ENCODE measurements around the gene PCDHA12. TPM values are rescaled to one million over a fixed set of nuclear protein-coding genes. Genes with fewer than 3 reads are reported as not detected.
"Not testable (repeated sequence)": the region's sequence is repeated elsewhere in the genome, so short reads cannot be mapped to it uniquely, and the experiment has no call there.

Gene PCDHA12
- total RNA-seq, 4 donors from 2014 or later = 0.04 to 0.39 (median 0.25) TPM; not detected in 1

DNA sequence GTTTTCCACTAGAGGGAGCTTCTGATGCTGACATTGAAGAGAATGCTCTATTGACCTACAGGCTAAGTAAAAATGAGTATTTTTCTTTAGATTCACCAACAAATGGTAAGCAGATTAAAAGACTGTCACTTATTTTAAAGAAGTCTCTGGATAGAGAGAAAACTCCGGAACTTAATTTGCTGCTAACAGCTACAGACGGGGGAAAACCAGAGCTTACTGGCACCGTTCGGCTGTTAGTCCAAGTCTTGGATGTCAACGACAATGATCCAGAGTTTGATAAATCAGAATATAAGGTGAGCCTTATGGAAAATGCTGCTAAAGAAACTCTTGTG, 5.6 kb upstream of the PCDHA12 start:
- no peak overlapping the region for H3K4me3 ChIP-seq (ENCODE audit: low read depth, poor library complexity, severe bottlenecking)
- 52 to 63% methylated on average over 5 of the region's 5 CpGs for WGBS, 2 donors

GRCh38 chr5:140870221-140871201, 4.6 kb upstream of the PCDHA12 start:
- intact Hi-C loops (cut with DNase I; ENCODE audit: low total_unique reads) = no loop called here
- WGBS, 2 donors = 54 to 59% methylated on average over 111 to 113 of the region's 114 CpGs
- no peak overlapping the region for H3K4me3 ChIP-seq (ENCODE audit: low read depth, poor library complexity, severe bottlenecking)
- DNase-seq (ENCODE audit: low spot score in 2 of 2) = no peak
- TF ChIP-seq CTCF (IDR thresholded peaks at IDR 0.05) (no peak), POLR2A (IDR thresholded peaks at IDR 0.05) (no peak)

More for the DNA sequence above, 5.6 kb upstream of the PCDHA12 start:
- DNase-seq (ENCODE audit: low spot score in 2 of 2) = no peak
- TF ChIP-seq CTCF (IDR thresholded peaks at IDR 0.05) = no peak
- no peak for TF ChIP-seq POLR2A (IDR thresholded peaks at IDR 0.05)
- intact Hi-C loops (cut with DNase I; ENCODE audit: low total_unique reads) = no loop called here

- intact Hi-C loops (cut with DNase I; ENCODE audit: low total_unique reads) = not testable (repeated sequence)
- WGBS, 2 donors = 47 to 52% methylated on average over 49 to 79 of the region's 80 CpGs
These were observed 1.6 kb downstream of the PCDHA12 start for GRCh38 chr5:140876541-140877261.

GRCh38 chr5:140877262-140877581, 2.1 kb downstream of the PCDHA12 start:
- intact Hi-C loops (cut with DNase I; ENCODE audit: low total_unique reads) = no loop called here
- no peak for DNase-seq (ENCODE audit: low spot score in 2 of 2)
- 52 to 70% methylated on average over 2 to 15 of the region's 37 CpGs for WGBS, 2 donors
- H3K4me3 ChIP-seq (ENCODE audit: low read depth, poor library complexity, severe bottlenecking) = no peak overlapping the region
- TF ChIP-seq CTCF (IDR thresholded peaks at IDR 0.05) = no peak
- no peak for TF ChIP-seq POLR2A (IDR thresholded peaks at IDR 0.05)

More at GRCh38 chr5:140876541-140877261, 1.6 kb downstream of the PCDHA12 start:
- H3K4me3 ChIP-seq (ENCODE audit: low read depth, poor library complexity, severe bottlenecking); DNase-seq (ENCODE audit: low spot score in 2 of 2): not testable (repeated sequence)

- 15 to 19% methylated on average over 27 to 35 of the region's 35 CpGs for WGBS, 2 donors
- no peak for TF ChIP-seq POLR2A (IDR thresholded peaks at IDR 0.05)
- TF ChIP-seq CTCF (IDR thresholded peaks at IDR 0.05) = no peak
- H3K4me3 ChIP-seq (ENCODE audit: low read depth, poor library complexity, severe bottlenecking) = no peak within 1 kb of the TSS
- DNase-seq (ENCODE audit: low spot score in 2 of 2) = no peak
- intact Hi-C loops (cut with DNase I; ENCODE audit: low total_unique reads) = no loop called here
These were observed 6.9 kb downstream of the PCDHA12 start, which contains the start of gene PCDHA13 for GRCh38 chr5:140881889-140882590. Gene PCDHA13, plus strand, starts transcription at chr5:140882124. Its CDS starts 145 bp downstream, at chr5:140882269.

- WGBS, 2 donors = 19 to 21% methylated on average over 12 of the region's 12 CpGs
These were observed 7.4 kb downstream of the PCDHA12 start for GRCh38 chr5:140882591-140882899.

More at GRCh38 chr5:140882591-140882899, 7.4 kb downstream of the PCDHA12 start:
- intact Hi-C loops (cut with DNase I; ENCODE audit: low total_unique reads) = no loop called here
- TF ChIP-seq POLR2A (IDR thresholded peaks at IDR 0.05) = no peak
- no peak for TF ChIP-seq CTCF (IDR thresholded peaks at IDR 0.05)
- H3K4me3 ChIP-seq (ENCODE audit: low read depth, poor library complexity, severe bottlenecking) = no peak overlapping the region
- DNase-seq (ENCODE audit: low spot score in 2 of 2) = no peak
